Neural progenitor cell (in vitro differentiated cells): ENCODE results near the gene KDM5C.

Source experiments
- CTCF ChIP-seq: fragments of 200-600 bp; sonication (generic); IDR thresholded peaks from 2 replicates; pipeline ENCODE4 v1.5.1; 2017; ENCODE audit warnings: antibody characterized with exemption, mild to moderate bottlenecking
- EZH2 ChIP-seq: fragments of 200-600 bp; sonication (generic); IDR thresholded peaks from 2 replicates; pipeline ENCODE4 v1.6.1; 2017; ENCODE audit warnings: antibody characterized with exemption, mild to moderate bottlenecking, moderate library complexity

- TF ChIP-seq CTCF: peak; percentile 6
- TF ChIP-seq EZH2: no peak
These were observed 53.7 kb downstream of the KDM5C start for GRCh38 chrX:53171356-53171755.
